Esophagus muscularis mucosa (tissue), 4 donors: ENCODE results near the gene GRIK3.

Experiments
- EP300 ChIP-seq: sonication (generic); formaldehyde crosslinking; IDR thresholded peaks from one replicate; pipeline ENCODE4 v1.6.1; 2017; ENCODE audit warnings: antibody characterized with exemption
- POLR2A ChIP-seq: fragments of 450-650 bp; IDR thresholded peaks from one replicate; pipeline ENCODE4 v1.6.1; 2017; ENCODE audit warnings: antibody characterized with exemption, moderate library complexity, mild to moderate bottlenecking, low read depth
- POLR2AphosphoS5 ChIP-seq, 2 donors: sonication (generic); formaldehyde crosslinking; IDR thresholded peaks; one replicate each; pipeline ENCODE4 v1.6.1; 2017; ENCODE audit warnings: antibody characterized with exemption in 2 of 2
- TF ChIP-seq, protein P1 (sequence below), 3 experiments: fragments of 200-600 bp in 2 of 3; fragments of 450-650 bp in 1 of 3; sonication (generic) in 2 of 3; IDR thresholded peaks; one replicate each; pipeline ENCODE4 v1.5.1; 2017 to 2019; ENCODE audit warnings: antibody characterized with exemption in 3 of 3, mild to moderate bottlenecking in 2 of 3, moderate library complexity in 1 of 3

DNA sequence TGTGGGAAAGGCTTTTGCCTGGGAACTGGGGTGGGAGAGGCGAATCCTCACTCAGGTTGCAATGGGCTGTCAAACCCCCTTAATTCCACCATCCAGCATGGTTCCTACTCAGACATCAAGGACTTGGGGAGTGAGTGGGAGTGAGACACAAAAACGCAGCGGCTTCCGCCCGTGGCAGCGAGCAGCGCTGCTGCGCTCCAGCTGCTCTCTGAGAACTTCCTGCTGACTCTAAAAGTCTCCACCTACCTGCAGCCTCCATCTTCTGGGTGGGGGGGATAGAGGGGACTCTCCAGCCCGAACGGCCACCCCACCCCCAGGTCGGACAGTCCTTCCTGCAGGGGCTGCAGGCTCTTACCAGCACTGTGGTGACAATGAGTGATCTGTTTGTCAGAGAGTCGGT is 184.4 kb downstream of the GRIK3 start:
- TF ChIP-seq POLR2AphosphoS5 (IDR thresholded peaks at IDR 0.05) = no peak
- TF ChIP-seq EP300 = no peak
- TF ChIP-seq, protein P1, sequence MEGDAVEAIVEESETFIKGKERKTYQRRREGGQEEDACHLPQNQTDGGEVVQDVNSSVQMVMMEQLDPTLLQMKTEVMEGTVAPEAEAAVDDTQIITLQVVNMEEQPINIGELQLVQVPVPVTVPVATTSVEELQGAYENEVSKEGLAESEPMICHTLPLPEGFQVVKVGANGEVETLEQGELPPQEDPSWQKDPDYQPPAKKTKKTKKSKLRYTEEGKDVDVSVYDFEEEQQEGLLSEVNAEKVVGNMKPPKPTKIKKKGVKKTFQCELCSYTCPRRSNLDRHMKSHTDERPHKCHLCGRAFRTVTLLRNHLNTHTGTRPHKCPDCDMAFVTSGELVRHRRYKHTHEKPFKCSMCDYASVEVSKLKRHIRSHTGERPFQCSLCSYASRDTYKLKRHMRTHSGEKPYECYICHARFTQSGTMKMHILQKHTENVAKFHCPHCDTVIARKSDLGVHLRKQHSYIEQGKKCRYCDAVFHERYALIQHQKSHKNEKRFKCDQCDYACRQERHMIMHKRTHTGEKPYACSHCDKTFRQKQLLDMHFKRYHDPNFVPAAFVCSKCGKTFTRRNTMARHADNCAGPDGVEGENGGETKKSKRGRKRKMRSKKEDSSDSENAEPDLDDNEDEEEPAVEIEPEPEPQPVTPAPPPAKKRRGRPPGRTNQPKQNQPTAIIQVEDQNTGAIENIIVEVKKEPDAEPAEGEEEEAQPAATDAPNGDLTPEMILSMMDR (IDR thresholded peaks at IDR 0.05) = no peak
- TF ChIP-seq POLR2A = no peak
